Gastroesophageal sphincter (tissue), 3 donors: ENCODE results near the gene HPN.

Source experiments
- CTCF ChIP-seq, 4 experiments: fragments of 200-600 bp in 2 of 4; fragments of 450-650 bp in 2 of 4; sonication (generic) in 1 of 4; IDR thresholded peaks; one replicate each; pipeline ENCODE4 v1.5.1; 2017 to 2019; ENCODE audit warnings: antibody characterized with exemption in 4 of 4, mild to moderate bottlenecking in 2 of 4, moderate library complexity in 2 of 4
- EP300 ChIP-seq: sonication (generic); formaldehyde crosslinking; IDR thresholded peaks from one replicate; pipeline ENCODE4 v1.6.1; 2017; ENCODE audit warnings: antibody characterized with exemption, mild to moderate bottlenecking
- POLR2A ChIP-seq, 2 donors: fragments of 450-650 bp; IDR thresholded peaks; one replicate each; pipeline ENCODE4 v1.6.1; 2017; ENCODE audit warnings: antibody characterized with exemption in 2 of 2, mild to moderate bottlenecking in 2 of 2, moderate library complexity in 1 of 2
- POLR2AphosphoS5 ChIP-seq: sonication (generic); formaldehyde crosslinking; IDR thresholded peaks from one replicate; pipeline ENCODE4 v1.6.1; 2017; ENCODE audit warnings: antibody characterized with exemption

DNA sequence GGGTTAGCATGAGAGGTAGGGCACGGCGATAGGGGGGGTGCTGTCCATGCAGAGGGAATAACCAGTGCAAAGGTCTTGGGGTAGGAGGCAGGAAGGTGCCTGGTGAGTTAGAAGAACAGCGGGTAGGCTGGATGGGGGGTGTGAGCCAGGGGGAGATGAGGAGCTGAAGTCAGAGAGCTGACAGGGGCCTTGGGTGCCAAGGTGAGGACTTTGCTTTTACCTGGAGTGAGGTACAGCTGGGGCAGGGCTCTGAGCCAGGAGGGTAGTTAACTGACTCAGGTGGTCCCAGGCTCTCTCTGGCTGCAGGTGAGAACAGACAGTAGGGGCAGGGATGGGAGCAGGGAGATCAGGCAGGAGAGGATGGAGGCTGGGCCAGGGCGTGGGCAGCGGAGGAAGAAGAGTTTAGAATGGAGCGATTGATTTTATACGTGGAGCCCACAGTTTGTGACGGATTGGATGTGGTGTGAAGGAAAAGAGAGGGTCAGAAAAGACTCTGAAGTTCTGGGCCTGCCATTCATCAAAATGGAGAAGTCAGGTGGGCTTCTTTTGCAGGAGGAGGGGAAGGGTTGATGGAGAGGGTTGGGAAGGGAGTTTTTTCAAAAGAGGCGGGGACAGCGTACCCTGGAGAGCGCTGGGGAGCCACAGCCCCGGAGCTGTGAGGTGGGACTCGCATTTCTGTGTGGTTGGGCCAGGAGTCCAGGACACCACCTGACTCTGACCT is 42.6 kb upstream of the HPN start:
- no peak for TF ChIP-seq POLR2AphosphoS5
- TF ChIP-seq POLR2A (IDR thresholded peaks at IDR 0.05) = no peak
- no peak for TF ChIP-seq CTCF (IDR thresholded peaks at IDR 0.05)
- TF ChIP-seq EP300 = no peak
